ENCODE results near the gene SPATA19.

DNA sequence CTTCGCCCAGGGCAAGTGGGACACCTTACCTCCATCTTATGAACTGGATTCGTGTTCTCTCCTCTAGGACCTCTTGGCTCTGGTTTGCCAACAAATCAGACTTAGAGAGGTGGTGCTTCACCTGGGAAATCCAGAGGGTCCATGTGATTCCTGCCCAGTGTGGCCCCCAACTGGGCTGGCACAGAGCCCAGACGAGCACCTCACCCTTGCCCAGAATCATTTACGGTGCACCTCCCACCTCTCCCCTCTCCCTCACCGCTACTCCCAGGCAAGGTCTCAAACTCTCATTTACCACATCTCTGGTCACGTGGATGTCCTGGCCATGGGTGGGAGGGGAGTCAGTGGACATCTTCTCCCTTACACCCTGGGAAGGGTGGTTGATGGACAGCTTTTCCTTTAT lies 1.1 kb downstream of the SPATA19 start:
- no peak for TF ChIP-seq CTCF (conservative IDR thresholded peaks at IDR 0.05 in 1 of 2, IDR thresholded peaks at IDR 0.05 in 1 of 2; ENCODE audit: extremely low read depth in 1 of 2, insufficient read depth in 1 of 2, low read depth in 1 of 2, low read length in 2 of 2)
- no peak for TF ChIP-seq EZH2 (IDR thresholded peaks at IDR 0.05; ENCODE audit: borderline replicate concordance, low read length)
